ENCODE measurements around the gene GRIN2A. TPM values are rescaled to one million over a fixed set of nuclear protein-coding genes. Genes with fewer than 3 reads are reported as not detected.

The GRIN2A gene
- total RNA-seq, 1 experiment from 2014 or later: not detected

DNA sequence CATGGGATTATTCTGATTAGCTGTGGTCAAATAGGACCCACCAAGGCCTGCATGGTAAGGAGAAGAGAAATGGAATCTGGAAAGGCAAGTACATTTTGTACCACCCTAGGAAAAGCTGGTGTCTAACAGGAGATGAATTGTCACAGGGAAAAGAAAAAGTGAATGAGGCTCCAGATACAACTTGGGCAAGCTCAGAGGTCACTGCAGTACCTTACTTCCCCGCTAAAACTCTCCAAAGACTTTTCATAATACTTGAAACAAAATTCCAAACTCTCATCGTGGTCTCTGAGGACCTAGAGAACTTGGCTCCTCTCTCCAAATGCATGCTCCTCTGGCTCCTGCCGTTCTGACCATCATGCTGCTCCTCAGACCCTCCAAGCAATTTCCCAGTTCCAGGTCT is 262.8 kb downstream of the GRIN2A start:
- Histone ChIP-seq H3K27ac (ENCODE audit: low read length) (no peak overlapping the region), H3K4me2 (ENCODE audit: low read depth, low read length, poor library complexity, severe bottlenecking) (no peak overlapping the region), H2AFZ (ENCODE audit: low read length) (no peak overlapping the region), H4K20me1 (ENCODE audit: insufficient read depth, low read depth, low read length) (no peaks in the 10 kb centered on the region), H3K9me2 (replicated peaks; ENCODE audit: insufficient read depth, low read length) (no peaks in the 10 kb centered on the region), H3K79me2 (ENCODE audit: low read length) (no peaks in the 10 kb centered on the region), H3K4me3 (ENCODE audit: low read length) (no peak overlapping the region), H3K36me3 (ENCODE audit: insufficient read depth, low read length) (no peaks in the 10 kb centered on the region), H3K9me3 (ENCODE audit: low read length) (no peaks in the 10 kb centered on the region), H3K9ac (ENCODE audit: low read length) (no peak overlapping the region), H3K27me3 (ENCODE audit: low read length) (no peaks in the 10 kb centered on the region), H3K4me1 (ENCODE audit: low read length) (no peaks in the 10 kb centered on the region)
- no peak for DNase-seq

DNA sequence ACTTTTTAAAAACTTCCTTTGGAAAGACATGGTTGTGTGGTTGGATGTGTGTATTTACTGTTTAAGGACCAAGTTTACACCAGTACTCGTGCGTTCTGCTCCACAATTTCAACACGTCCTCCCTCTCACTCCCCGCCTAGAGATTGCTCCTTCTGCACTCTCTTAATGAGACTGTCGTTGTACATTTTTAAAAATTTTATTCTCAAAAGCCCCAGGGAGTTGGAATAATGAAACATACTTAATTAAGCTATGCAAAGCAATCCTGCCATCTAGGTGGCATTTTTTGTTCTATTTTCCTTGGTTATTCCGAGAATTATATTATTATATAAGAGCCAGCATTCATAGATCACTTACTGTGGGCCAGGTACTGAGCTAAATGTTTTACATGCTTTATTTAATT is 264.5 kb downstream of the GRIN2A start:
- H3K4me3 ChIP-seq (ENCODE audit: low read length): no peak overlapping the region
- H3K27me3 ChIP-seq (ENCODE audit: low read length): no peaks in the 10 kb centered on the region
- no peak overlapping the region for H3K4me2 ChIP-seq (ENCODE audit: low read depth, low read length, poor library complexity, severe bottlenecking)
- H4K20me1 ChIP-seq (ENCODE audit: insufficient read depth, low read depth, low read length): no peaks in the 10 kb centered on the region
- H3K36me3 ChIP-seq (ENCODE audit: insufficient read depth, low read length): no peaks in the 10 kb centered on the region
- no peaks in the 10 kb centered on the region for H3K4me1 ChIP-seq (ENCODE audit: low read length)
- H3K9ac ChIP-seq (ENCODE audit: low read length): no peak overlapping the region
- no peak for DNase-seq
- H3K79me2 ChIP-seq (ENCODE audit: low read length): no peaks in the 10 kb centered on the region
- H3K9me2 ChIP-seq (replicated peaks; ENCODE audit: insufficient read depth, low read length): no peaks in the 10 kb centered on the region
- no peak overlapping the region for H3K27ac ChIP-seq (ENCODE audit: low read length)
- no peaks in the 10 kb centered on the region for H3K9me3 ChIP-seq (ENCODE audit: low read length)
- no peak overlapping the region for H2AFZ ChIP-seq (ENCODE audit: low read length)

GRCh38 chr16:9913604-9914326 is 268.5 kb downstream of the GRIN2A start:
- Histone ChIP-seq H3K9ac (ENCODE audit: low read length) (no peak overlapping the region), H3K9me3 (ENCODE audit: low read length) (no peaks in the 10 kb centered on the region), H3K9me2 (replicated peaks; ENCODE audit: insufficient read depth, low read length) (no peaks in the 10 kb centered on the region), H3K4me2 (ENCODE audit: low read depth, low read length, poor library complexity, severe bottlenecking) (no peak overlapping the region), H3K79me2 (ENCODE audit: low read length) (no peaks in the 10 kb centered on the region), H3K27ac (ENCODE audit: low read length) (no peak overlapping the region), H3K4me1 (ENCODE audit: low read length) (no peaks in the 10 kb centered on the region), H3K36me3 (ENCODE audit: insufficient read depth, low read length) (no peaks in the 10 kb centered on the region), H3K4me3 (ENCODE audit: low read length) (no peak overlapping the region), H3K27me3 (ENCODE audit: low read length) (no peaks in the 10 kb centered on the region), H4K20me1 (ENCODE audit: insufficient read depth, low read depth, low read length) (no peaks in the 10 kb centered on the region), H2AFZ (ENCODE audit: low read length) (no peak overlapping the region)
- DNase-seq: no peak

GRCh38 chr16:9911989-9912388 is 270.2 kb downstream of the GRIN2A start:
- Histone ChIP-seq H3K79me2 (ENCODE audit: low read length) (no peaks in the 10 kb centered on the region), H3K36me3 (ENCODE audit: insufficient read depth, low read length) (no peaks in the 10 kb centered on the region), H2AFZ (ENCODE audit: low read length) (no peak overlapping the region), H3K4me3 (ENCODE audit: low read length) (no peak overlapping the region), H3K9ac (ENCODE audit: low read length) (no peak overlapping the region), H3K27me3 (ENCODE audit: low read length) (no peaks in the 10 kb centered on the region), H3K4me1 (ENCODE audit: low read length) (no peaks in the 10 kb centered on the region), H3K9me2 (replicated peaks; ENCODE audit: insufficient read depth, low read length) (no peaks in the 10 kb centered on the region), H3K4me2 (ENCODE audit: low read depth, low read length, poor library complexity, severe bottlenecking) (no peak overlapping the region), H3K27ac (ENCODE audit: low read length) (no peak overlapping the region), H3K9me3 (ENCODE audit: low read length) (no peaks in the 10 kb centered on the region), H4K20me1 (ENCODE audit: insufficient read depth, low read depth, low read length) (no peaks in the 10 kb centered on the region)
- no peak for DNase-seq

DNA sequence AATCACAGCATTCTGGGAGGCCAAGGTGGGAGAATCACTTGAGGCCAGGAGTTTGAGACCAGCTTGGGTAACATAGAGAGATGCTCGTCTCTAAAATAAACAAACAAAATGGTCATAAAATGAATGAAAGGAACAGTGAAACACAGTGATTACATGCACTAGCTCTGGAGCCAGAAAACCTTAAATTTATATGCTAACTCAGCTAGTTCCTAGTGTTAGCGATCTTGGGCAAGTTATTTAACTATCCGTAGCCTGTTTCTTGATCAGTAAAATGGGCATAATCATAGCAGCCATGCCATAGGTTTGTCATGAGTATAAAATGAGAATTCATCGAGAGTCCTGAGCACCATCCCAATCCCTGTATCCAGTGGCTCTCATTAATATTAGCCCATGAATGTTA is 271.0 kb downstream of the GRIN2A start:
- Histone ChIP-seq H4K20me1 (ENCODE audit: insufficient read depth, low read depth, low read length) (no peaks in the 10 kb centered on the region), H3K27me3 (ENCODE audit: low read length) (no peaks in the 10 kb centered on the region), H2AFZ (ENCODE audit: low read length) (no peak overlapping the region), H3K27ac (ENCODE audit: low read length) (no peak overlapping the region), H3K36me3 (ENCODE audit: insufficient read depth, low read length) (no peaks in the 10 kb centered on the region), H3K9me3 (ENCODE audit: low read length) (no peaks in the 10 kb centered on the region), H3K4me1 (ENCODE audit: low read length) (no peaks in the 10 kb centered on the region), H3K79me2 (ENCODE audit: low read length) (no peaks in the 10 kb centered on the region), H3K4me2 (ENCODE audit: low read depth, low read length, poor library complexity, severe bottlenecking) (no peak overlapping the region), H3K4me3 (ENCODE audit: low read length) (no peak overlapping the region), H3K9me2 (replicated peaks; ENCODE audit: insufficient read depth, low read length) (no peaks in the 10 kb centered on the region), H3K9ac (ENCODE audit: low read length) (no peak overlapping the region)
- no peak for DNase-seq

DNA sequence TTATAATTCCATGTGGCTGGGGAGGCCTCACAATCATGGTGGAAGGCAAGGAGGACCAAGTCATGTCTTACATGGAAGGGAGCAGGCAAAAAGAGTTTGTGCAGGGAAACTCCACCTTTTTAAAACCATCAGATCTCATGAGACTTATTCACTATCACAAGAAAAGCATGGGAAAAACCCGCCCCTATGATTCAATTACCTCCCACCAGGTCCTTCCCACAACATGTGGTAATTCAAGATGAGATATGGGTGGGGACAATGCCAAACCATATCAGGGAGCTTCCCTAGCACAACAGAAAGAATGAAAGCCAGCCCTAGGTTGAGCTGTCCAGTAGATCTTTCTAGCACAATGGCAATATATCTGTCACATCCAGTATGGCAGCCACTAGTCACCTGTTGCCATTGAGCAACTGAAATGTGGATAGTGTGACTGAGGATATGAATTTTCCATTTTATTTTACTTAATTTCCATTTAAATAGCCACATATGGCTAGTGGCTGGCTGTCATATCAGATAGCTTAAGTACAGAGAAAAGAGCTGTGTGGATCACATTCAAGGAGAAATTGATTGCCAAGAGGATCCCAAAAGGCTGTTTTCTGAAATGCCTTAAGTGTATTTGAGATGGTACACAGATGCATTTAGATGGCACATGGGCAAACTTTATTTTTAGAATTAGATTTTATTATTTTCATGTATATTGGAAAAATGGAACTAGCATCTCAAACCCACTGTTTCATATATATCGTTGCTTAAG is 273.0 kb downstream of the GRIN2A start:
- H3K9ac ChIP-seq (ENCODE audit: low read length): no peak overlapping the region
- H3K36me3 ChIP-seq (ENCODE audit: insufficient read depth, low read length): no peaks in the 10 kb centered on the region
- H3K9me2 ChIP-seq (replicated peaks; ENCODE audit: insufficient read depth, low read length): no peaks in the 10 kb centered on the region
- no peak overlapping the region for H2AFZ ChIP-seq (ENCODE audit: low read length)
- H3K27me3 ChIP-seq (ENCODE audit: low read length): no peaks in the 10 kb centered on the region
- no peaks in the 10 kb centered on the region for H3K4me1 ChIP-seq (ENCODE audit: low read length)
- no peaks in the 10 kb centered on the region for H3K9me3 ChIP-seq (ENCODE audit: low read length)
- no peaks in the 10 kb centered on the region for H4K20me1 ChIP-seq (ENCODE audit: insufficient read depth, low read depth, low read length)
- no peaks in the 10 kb centered on the region for H3K79me2 ChIP-seq (ENCODE audit: low read length)
- DNase-seq: no peak
- no peak overlapping the region for H3K4me2 ChIP-seq (ENCODE audit: low read depth, low read length, poor library complexity, severe bottlenecking)
- H3K4me3 ChIP-seq (ENCODE audit: low read length): no peak overlapping the region
- H3K27ac ChIP-seq (ENCODE audit: low read length): no peak overlapping the region

DNA sequence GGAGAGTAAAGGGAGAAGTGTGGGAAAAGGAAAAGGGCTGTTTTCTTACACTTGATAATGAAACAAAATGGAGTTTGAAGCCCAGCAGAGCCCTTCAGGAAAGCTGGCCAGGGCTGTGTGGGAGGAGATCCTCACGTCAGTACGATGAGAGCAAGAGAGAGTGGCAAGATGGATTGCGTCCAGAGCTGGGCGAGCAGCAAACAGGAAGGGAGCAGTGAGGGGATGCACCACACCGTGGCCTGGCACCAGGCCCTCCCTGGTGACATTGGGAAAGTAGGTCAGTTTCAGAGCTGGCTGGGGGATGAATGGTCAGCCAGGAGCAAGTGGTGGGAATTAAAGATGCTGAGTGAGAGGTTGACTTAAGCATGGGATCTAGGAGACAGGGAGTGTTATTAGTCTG is 273.6 kb downstream of the GRIN2A start:
- no peaks in the 10 kb centered on the region for H3K36me3 ChIP-seq (ENCODE audit: insufficient read depth, low read length)
- H3K4me1 ChIP-seq (ENCODE audit: low read length): no peaks in the 10 kb centered on the region
- no peaks in the 10 kb centered on the region for H3K27me3 ChIP-seq (ENCODE audit: low read length)
- H3K4me3 ChIP-seq (ENCODE audit: low read length): no peak overlapping the region
- no peak overlapping the region for H3K27ac ChIP-seq (ENCODE audit: low read length)
- no peaks in the 10 kb centered on the region for H3K9me3 ChIP-seq (ENCODE audit: low read length)
- no peaks in the 10 kb centered on the region for H3K9me2 ChIP-seq (replicated peaks; ENCODE audit: insufficient read depth, low read length)
- no peak overlapping the region for H3K4me2 ChIP-seq (ENCODE audit: low read depth, low read length, poor library complexity, severe bottlenecking)
- H3K9ac ChIP-seq (ENCODE audit: low read length): no peak overlapping the region
- no peak for DNase-seq
- H4K20me1 ChIP-seq (ENCODE audit: insufficient read depth, low read depth, low read length): no peaks in the 10 kb centered on the region
- no peaks in the 10 kb centered on the region for H3K79me2 ChIP-seq (ENCODE audit: low read length)
- H2AFZ ChIP-seq (ENCODE audit: low read length): no peak overlapping the region

DNA sequence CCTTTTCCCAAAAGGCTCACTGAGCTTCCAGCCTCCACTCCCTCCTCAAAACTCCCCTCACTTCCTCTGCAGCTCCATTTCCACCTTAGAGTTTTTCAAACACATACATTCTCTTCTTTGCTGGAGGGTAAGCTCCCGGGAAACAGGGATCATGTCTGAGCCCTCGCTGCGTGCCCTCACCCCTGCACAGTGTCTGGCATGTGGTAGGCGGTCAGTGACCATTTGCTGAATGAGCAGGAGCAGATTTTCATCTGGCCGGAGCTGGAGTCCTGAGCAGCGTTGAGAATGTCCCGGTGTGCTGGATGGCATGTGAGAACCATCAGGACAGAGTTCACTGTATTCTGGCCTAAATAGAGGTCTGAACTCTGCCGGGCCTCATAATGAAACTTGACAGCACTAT is 274.5 kb downstream of the GRIN2A start:
- H3K9me3 ChIP-seq (ENCODE audit: low read length): no peaks in the 10 kb centered on the region
- H3K36me3 ChIP-seq (ENCODE audit: insufficient read depth, low read length): no peaks in the 10 kb centered on the region
- no peak overlapping the region for H2AFZ ChIP-seq (ENCODE audit: low read length)
- no peaks in the 10 kb centered on the region for H4K20me1 ChIP-seq (ENCODE audit: insufficient read depth, low read depth, low read length)
- no peaks in the 10 kb centered on the region for H3K9me2 ChIP-seq (replicated peaks; ENCODE audit: insufficient read depth, low read length)
- H3K4me2 ChIP-seq (ENCODE audit: low read depth, low read length, poor library complexity, severe bottlenecking): no peak overlapping the region
- no peaks in the 10 kb centered on the region for H3K4me1 ChIP-seq (ENCODE audit: low read length)
- H3K9ac ChIP-seq (ENCODE audit: low read length): no peak overlapping the region
- no peaks in the 10 kb centered on the region for H3K79me2 ChIP-seq (ENCODE audit: low read length)
- H3K27me3 ChIP-seq (ENCODE audit: low read length): no peaks in the 10 kb centered on the region
- DNase-seq: no peak
- no peak overlapping the region for H3K4me3 ChIP-seq (ENCODE audit: low read length)
- H3K27ac ChIP-seq (ENCODE audit: low read length): no peak overlapping the region
